Dermis microvascular lymphatic vessel endothelial cell (primary cell): ENCODE measurements around the gene NACC2. TPM values are rescaled to one million over a fixed set of nuclear protein-coding genes. Genes with fewer than 3 reads are reported as not detected.

ENCODE experiments used
- DNase-seq, 2 donors: peaks; one replicate each; pipeline versions ENCODE4 v3.0.0 to v3.0.0-alpha.2; 2010; ENCODE audit warnings: low read depth in 2 of 2
- total RNA-seq: library from RNA; depleted of rRNA; stranded (reverse); fragments of >200 nt; gene quantifications from 2 replicates; pipeline ENCODE4 v1.2.1, GENCODE V29; 2014

The NACC2 gene
- total RNA-seq, 1 donor from 2014 or later: 12.2 TPM

DNA sequence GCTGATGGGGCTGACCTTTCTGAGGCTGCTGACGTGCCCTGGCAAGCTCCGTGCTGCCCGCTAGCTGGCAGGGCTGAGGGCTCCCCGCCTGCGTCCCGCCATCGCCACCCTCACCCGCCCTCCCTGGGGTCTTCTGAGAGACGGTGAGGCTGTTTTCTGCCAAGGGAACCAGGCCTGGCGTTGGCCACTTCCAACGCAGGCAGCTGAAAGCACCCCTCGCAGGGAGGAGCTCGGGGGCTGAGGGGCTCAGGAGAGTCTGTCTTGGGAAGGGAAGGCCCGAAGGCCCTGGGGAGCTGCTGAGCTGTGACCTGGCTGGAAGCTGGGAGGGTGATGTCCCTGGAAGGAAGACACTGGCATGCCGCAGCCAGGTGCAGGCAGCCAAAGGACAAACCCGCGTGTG, 33.3 kb upstream of the NACC2 start:
- DNase-seq: no peak

DNA sequence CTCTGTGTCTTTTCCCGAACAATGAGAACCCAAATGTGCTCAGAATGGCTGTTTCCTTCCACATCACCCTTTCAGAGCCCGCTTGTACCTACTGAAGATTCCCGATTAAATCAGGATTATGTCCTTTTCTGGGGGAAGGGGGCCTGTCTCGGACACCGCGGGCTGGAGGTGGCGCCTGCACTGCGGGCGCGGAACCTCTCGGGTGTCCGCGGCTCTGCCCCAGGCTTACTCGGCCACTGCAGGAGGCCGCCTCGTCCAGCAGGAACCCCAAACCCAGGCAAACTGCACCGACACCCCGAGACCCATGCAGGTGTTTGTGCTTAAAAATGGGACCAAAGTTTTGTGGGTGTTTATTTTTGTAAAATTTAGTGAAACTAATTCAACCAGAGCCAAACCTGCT, 32.2 kb upstream of the NACC2 start:
- no peak for DNase-seq

DNA sequence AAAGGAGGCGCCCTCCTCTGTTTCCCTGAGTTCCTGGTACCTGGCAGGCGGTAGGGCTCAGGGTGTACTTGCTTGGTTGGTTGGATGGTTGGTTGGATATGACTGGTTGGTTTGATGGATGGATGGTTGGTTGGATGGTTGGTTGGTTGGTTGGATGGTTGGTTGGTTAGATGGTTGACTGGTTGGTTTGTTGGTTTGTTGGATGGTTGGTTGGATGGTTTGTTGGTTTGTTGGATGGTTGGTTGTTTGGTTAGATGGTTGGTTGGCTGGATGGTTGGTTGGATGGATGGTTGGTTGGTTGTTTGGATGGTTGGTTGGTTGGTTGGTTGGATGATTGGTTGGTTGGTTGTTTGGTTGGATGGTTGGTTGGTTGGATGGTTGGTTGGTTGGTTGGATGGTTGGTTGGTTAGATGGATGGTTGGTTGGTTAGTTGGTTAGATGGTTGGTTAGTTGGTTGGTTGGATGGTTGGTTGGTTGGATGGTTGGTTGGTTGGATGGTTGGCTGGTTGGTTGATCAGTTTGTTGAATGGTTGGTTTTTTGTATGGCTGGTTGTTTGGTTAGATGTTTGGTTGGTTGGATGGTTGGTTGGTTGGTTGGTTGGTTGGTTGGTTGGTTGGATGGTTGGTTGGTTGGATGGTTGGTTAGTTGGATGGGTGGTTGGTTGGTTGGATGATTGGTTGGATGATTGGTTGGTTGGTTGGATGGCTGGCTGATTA, 30.0 kb upstream of the NACC2 start:
- no peak for DNase-seq

DNA sequence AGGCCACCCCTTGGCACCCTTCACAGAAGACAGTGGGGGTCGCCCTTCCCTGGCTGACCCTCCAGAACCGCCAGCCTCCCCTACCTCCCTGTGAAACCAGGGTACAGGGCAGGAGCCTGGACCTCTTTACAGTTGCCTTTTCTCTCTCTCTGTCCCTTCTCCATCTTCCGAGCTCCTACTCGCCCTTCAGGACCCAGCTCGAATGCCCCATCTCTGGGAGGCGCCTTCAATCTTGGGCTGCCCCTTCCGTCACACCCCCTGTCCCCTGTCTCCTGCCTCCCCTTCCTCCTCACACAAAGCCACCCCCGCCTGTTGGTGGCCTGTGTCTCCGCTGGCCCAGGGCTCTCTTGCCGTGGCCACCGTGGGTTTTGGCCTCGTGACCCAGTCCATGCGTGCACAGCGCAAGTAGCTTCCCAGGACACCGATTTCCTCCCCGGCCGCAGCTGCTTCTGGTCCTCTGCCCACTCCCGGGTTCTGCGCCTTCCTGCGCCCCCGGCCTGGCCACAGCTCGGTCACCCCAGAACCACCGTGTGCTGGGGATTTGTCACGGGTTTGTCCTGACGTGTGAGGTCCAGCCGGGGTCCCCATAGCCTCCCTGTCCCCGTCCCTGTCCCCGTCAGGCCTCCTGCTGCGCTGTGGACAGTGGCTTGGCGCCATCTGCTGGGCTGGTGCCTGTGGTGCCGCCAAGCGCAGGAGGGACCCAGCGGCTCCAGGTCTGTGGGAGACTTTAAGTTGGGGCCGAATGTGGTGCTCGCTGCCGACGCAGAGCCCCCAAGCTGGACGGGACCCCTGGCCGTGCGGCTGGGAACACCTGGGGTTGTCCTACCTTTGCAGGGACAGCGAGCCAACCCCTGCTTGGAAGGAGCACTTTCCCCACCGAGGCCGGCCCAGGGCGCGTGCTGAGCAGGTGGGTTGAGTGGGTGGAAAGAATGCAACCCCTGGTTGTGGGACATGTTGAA, 27.6 kb upstream of the NACC2 start:
- DNase-seq: peak in 1 of 2 donors; percentile 60

GRCh38 chr9:136121801-136122200, 26.7 kb upstream of the NACC2 start:
- DNase-seq: no peak

DNA sequence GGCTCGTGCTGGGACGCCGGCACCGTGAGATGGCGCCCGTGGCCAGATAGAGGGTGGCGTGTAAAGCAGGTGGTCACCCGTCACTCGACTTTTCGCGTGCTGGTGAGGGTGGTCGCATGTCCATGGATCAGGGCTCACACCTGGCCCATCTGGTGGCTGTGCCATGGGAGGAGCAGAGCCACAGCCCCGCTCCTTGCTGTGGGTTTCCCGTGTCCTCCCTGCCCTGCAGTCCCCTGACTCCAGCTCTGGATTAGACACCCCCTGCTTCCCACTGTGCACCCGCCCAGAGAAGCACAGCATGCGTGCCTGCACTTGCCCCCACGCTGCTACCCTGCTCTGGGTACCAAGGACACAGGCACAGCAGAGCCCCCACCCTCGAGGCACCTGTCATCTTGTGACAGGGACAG, 25.4 kb upstream of the NACC2 start:
- no peak for DNase-seq

DNA sequence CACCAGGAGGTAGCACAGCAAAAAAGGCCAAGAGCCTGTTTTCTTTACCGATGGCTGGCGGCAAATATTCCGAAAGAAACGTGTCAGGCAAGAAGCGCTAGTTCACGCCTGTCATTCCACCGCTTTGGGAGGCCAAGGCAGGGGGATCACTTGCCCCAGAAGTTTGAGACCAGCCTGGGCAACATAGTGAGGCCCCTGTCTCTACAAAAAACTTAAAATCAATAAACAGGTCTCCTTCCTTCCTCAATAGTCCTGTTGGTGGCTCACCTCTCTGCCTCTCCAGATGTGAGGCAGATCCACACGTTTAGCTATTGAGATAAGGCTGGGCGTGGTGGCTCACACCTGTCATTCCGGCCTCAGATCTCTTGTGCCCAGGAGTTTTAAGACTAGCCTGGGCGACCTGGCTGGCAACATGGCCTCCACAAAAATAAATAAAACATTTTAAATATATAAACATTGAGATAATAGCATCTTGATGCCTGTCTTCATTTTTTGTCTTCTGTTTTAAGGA, 24.8 kb upstream of the NACC2 start:
- no peak for DNase-seq

DNA sequence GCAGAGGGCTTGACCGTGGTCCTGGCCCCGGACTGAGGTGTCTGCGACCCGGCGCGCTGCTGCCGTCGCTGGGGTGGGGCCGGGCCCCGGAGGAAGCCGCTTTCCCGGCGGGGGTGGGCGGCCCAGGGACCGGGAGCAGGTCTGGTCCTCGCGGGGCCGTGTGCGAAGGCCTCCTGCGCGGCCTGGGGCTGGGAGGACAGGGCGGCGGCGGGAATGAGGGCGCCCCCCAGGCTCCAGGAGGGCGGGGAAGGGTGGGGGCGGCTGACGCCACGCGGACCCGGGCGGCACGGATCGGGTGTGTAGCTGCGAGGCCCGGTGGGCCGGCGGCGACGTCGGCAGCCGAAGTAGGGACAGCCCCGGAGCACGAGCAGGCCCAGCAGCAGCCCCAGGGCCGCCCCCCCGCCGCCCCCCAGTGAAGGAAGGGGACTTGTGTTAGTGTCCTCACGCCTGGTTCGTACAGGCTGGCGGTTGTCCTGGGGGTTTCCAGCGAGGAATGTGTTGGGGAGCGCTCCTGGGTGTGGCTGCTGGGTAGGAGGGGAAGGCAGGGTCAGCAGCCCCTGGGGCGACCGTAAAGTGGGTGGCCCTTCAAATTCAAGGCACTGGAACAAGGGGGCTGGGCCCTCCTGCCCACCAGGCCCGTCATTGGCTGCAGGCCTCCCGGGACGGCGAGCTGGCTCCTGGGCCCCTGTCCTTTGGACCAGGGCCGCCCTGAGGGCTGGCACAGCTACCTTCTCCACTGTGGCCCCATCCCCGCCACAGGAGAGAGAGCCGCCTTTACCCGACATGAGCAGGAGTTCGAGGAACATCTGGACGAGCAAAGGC, 24.2 kb upstream of the NACC2 start:
- peak in 1 of 2 donors; percentile 37 for DNase-seq

- peak; percentile 93 to 97 for DNase-seq
These were observed 23.4 kb upstream of the NACC2 start, which contains the start of gene TMEM250 for GRCh38 chr9:136118320-136119060. TMEM250 (minus strand) TSS chr9:136118875; CDS start chr9:136116900, 1,975 bp downstream.

- no peak for DNase-seq
These were observed 22.8 kb upstream of the NACC2 start for GRCh38 chr9:136117916-136118319.

DNA sequence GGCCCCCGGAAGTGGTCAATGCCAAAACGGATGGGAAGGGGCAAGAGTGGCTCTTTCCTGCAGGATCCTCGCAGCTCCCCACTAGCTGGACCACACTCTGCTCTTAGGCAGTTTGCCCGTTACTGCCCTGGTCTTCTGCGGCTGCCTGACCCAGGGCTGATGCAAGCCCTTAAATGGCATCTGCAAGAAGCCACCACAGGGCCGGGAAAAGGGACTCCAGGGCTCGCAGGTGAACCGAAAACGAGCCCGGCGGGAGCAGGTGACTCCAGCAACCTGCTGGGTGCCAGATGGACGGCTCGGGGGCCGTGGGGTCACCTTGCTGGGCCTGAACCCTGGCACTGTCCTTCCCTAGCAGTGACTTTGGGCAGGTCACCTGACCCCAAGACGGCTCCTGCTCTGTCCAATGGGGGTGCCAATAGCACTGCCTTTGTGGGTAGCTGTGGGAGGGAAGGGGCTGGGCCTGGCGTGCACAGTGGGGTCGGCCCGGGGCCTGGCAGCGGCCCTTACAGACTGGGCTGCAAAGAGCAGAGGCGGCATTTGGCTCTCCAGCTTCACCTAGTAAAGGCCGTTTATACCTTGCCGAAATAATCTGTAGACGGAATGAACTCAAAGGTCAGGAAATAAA, 22.3 kb upstream of the NACC2 start:
- DNase-seq: no peak

DNA sequence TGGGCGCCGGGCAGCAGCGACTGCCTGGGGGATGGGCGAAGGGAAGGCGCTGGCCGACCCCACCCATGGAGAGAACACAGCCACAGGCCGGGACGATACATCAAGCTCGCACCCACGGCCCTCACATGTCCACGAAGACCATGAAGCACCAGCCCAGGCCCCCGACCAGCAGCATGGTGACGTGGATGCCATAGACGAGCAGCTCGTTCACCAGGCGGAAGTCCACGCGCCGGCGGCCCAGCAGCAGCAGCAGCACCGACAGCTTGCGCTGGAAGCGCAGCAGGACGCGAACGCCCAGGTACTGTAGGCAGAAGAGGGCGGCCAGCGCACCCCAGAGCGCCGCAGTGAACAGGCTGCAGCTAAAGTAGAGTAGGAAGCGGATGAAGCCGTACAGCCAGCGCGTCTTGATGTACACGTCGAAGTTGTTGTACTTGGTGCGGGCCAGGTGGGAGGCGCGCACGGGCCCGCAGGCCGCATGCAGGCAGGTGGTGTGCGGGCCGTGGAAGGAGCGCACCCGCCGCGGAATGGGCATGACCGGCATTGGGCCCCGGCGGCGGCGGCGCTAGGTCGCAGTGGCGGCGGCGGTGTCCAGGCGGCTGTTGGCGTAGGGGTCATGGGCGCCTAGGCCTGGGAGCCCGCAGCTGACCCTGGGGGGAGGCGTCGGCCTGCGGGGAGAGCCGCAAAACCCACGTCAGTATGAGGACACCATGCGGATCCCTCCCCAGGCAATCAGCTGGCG, 21.4 kb upstream of the NACC2 start:
- no peak for DNase-seq

- no peak for DNase-seq
These were observed 20.7 kb upstream of the NACC2 start for GRCh38 chr9:136115641-136116359.

- no peak for DNase-seq
These were observed 20.1 kb upstream of the NACC2 start for GRCh38 chr9:136115206-136115605.

- DNase-seq: no peak
These were observed 19.5 kb upstream of the NACC2 start for GRCh38 chr9:136114610-136115009.

GRCh38 chr9:136112541-136112940, 17.5 kb upstream of the NACC2 start:
- DNase-seq: no peak

DNA sequence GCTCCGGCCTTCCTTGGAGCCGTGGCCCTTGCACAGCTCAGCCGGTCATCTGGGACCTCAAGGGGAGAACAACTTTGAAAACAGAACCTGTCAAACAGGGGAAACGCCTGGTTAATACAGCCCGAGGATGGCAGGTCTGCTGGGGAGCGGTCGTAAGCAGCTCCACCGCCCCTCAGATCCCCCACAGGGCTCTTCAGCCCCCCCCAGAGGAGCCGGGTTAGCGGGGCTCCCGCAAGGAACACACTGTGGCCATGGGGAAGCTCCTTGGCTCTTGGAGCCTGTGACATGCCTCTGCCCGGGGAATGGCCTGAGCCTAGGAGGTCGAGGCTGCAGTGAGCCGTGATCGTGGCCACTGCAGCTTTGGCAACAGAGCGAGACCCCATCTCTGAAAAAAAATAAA, 16.8 kb upstream of the NACC2 start:
- no peak for DNase-seq

DNA sequence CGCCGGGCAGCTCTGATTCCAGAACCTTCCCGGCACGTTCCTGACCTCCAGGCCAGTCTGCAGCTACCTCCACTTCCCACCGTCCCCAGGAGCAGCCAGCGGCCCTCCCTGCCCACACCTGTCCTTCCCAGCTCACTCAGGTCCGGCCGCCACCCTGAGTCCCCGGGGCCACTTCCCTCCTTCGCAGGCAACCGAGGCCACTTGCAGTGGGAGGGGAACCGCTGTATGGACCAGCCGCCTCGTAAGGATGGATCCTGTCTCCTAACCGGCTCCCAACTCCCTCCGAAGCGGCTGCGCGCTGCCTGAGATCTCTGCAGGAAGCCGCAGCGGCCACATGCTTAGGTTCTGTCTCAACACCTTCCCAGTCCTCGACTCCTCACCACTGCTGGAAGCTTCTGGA, 16.1 kb upstream of the NACC2 start:
- DNase-seq: no peak
